ENCODE results near the gene SNCA.

The SNCA gene

GRCh38 chr4:89674876-89675459, 162.0 kb downstream of the SNCA start:
- TF ChIP-seq, protein P1, sequence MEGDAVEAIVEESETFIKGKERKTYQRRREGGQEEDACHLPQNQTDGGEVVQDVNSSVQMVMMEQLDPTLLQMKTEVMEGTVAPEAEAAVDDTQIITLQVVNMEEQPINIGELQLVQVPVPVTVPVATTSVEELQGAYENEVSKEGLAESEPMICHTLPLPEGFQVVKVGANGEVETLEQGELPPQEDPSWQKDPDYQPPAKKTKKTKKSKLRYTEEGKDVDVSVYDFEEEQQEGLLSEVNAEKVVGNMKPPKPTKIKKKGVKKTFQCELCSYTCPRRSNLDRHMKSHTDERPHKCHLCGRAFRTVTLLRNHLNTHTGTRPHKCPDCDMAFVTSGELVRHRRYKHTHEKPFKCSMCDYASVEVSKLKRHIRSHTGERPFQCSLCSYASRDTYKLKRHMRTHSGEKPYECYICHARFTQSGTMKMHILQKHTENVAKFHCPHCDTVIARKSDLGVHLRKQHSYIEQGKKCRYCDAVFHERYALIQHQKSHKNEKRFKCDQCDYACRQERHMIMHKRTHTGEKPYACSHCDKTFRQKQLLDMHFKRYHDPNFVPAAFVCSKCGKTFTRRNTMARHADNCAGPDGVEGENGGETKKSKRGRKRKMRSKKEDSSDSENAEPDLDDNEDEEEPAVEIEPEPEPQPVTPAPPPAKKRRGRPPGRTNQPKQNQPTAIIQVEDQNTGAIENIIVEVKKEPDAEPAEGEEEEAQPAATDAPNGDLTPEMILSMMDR (IDR thresholded peaks at IDR 0.05): no peak
- no peak for TF ChIP-seq ZFX (IDR thresholded peaks at IDR 0.05; ENCODE audit: borderline replicate concordance)
- no peak overlapping the region for H3K27ac ChIP-seq

Measured in 22Rv1 (cell line).